GM23338 (cell line): ENCODE measurements around the gene DTNB. TPM values are rescaled to one million over a fixed set of nuclear protein-coding genes. Genes with fewer than 3 reads are reported as not detected.

ENCODE experiments used
- ATAC-seq: fragments of 200-7000 bp; cut with Tn5 transposase; 3 replicates; pipeline ENCODE4 v1.9.1; 2020
- DNase-seq: peaks from one replicate; pipeline ENCODE4 v3.0.0-alpha.2; 2015; ENCODE audit warnings: low spot score
- H2AFZ ChIP-seq: fragments of 200-600 bp; sonication (generic); 2 replicates; pipeline ENCODE4 v1.8.0; 2016; ENCODE audit warnings: antibody characterized with exemption, mild to moderate bottlenecking, moderate library complexity
- H3F3A ChIP-seq: fragments of 200-600 bp; sonication (generic); replicated peaks from 2 replicates; pipeline ENCODE4 v1.8.0; 2017; ENCODE audit warnings: antibody characterized with exemption, mixed run types, low read depth
- H3K27ac ChIP-seq: fragments of 200-600 bp; sonication (generic); 2 replicates; pipeline ENCODE4 v1.6.1; 2016; ENCODE audit warnings: low read depth
- H3K27me3 ChIP-seq: fragments of 200-600 bp; sonication (generic); 2 replicates; pipeline ENCODE4 v1.8.0; 2016; ENCODE audit warnings: mild to moderate bottlenecking, mixed run types, moderate library complexity; ENCODE audit not compliant: insufficient read depth
- H3K36me3 ChIP-seq: fragments of 200-600 bp; sonication (generic); 2 replicates; pipeline ENCODE4 v1.8.0; 2016; ENCODE audit warnings: mild to moderate bottlenecking; ENCODE audit not compliant: insufficient read depth
- H3K4me1 ChIP-seq: fragments of 200-600 bp; sonication (generic); 2 replicates; pipeline ENCODE4 v1.8.0; 2016; ENCODE audit warnings: mild to moderate bottlenecking, moderate library complexity; ENCODE audit not compliant: insufficient read depth
- H3K4me2 ChIP-seq: fragments of 200-600 bp; sonication (generic); 2 replicates; pipeline ENCODE4 v1.7.1; 2017; ENCODE audit warnings: mixed run types
- H3K4me3 ChIP-seq: fragments of 200-600 bp; sonication (generic); 2 replicates; pipeline ENCODE4 v1.6.1; 2016; ENCODE audit warnings: mixed run types
- H3K79me2 ChIP-seq: fragments of 200-600 bp; sonication (generic); replicated peaks from 2 replicates; pipeline ENCODE4 v1.8.0; 2017; ENCODE audit warnings: mild to moderate bottlenecking; ENCODE audit not compliant: insufficient read depth
- H3K9me2 ChIP-seq: fragments of 200-600 bp; sonication (generic); 2 replicates; pipeline ENCODE4 v1.8.0; 2017; ENCODE audit not compliant: insufficient read depth
- H4K20me1 ChIP-seq: fragments of 200-600 bp; sonication (generic); replicated peaks from 2 replicates; pipeline ENCODE4 v1.8.0; 2017; ENCODE audit warnings: mild to moderate bottlenecking; ENCODE audit not compliant: insufficient read depth
- H3K27ac Mint-ChIP-seq: 2 replicates; pipeline ENCODE4 v1.8.0; 2020; ENCODE audit warnings: inconsistent platforms, mild to moderate bottlenecking, moderate library complexity, mixed read lengths
- H3K27me3 Mint-ChIP-seq: 3 replicates; pipeline ENCODE4 v1.8.0; 2022; ENCODE audit warnings: low read depth, mild to moderate bottlenecking, moderate library complexity, mixed read lengths, inconsistent platforms; ENCODE audit not compliant: insufficient read depth, poor library complexity
- H3K36me3 Mint-ChIP-seq: 3 replicates; pipeline ENCODE4 v1.8.0; 2021; ENCODE audit warnings: low read depth, mild to moderate bottlenecking, inconsistent platforms, moderate library complexity, mixed read lengths
- H3K4me1 Mint-ChIP-seq: 3 replicates; pipeline ENCODE4 v1.8.0; 2020; ENCODE audit warnings: mild to moderate bottlenecking, inconsistent platforms, mixed read lengths
- H3K4me3 Mint-ChIP-seq: 3 replicates; pipeline ENCODE4 v1.8.0; 2021; ENCODE audit warnings: moderate library complexity, mild to moderate bottlenecking, inconsistent platforms, mixed read lengths
- H3K9me3 Mint-ChIP-seq: 3 replicates; pipeline ENCODE4 v1.8.0; 2020; ENCODE audit warnings: moderate library complexity, mild to moderate bottlenecking, inconsistent platforms, mixed read lengths
- CREB1 ChIP-seq: fragments of 250-450 bp; sonication (Bioruptor Pico); IDR thresholded peaks from 2 replicates; pipeline ENCODE4 v1.5.0; 2020; ENCODE audit warnings: low read depth, mild to moderate bottlenecking, moderate library complexity
- CTCF ChIP-seq, 2 experiments: fragments of 200-600 bp in 1 of 2; sonication (generic) in 1 of 2; conservative IDR thresholded peaks; 2 replicates each; pipeline versions ENCODE4 v1.5.1 to v1.6.1; 2016 to 2017; ENCODE audit warnings: antibody characterized with exemption in 2 of 2, low read depth in 2 of 2, mild to moderate bottlenecking in 2 of 2, moderate library complexity in 1 of 2
- ETS1 ChIP-seq: IDR thresholded peaks from 2 replicates; pipeline ENCODE4 v1.6.1; 2016; ENCODE audit warnings: antibody characterized with exemption
- EZH2 ChIP-seq: fragments of 200-600 bp; sonication (generic); IDR thresholded peaks from one replicate; pipeline ENCODE4 v1.8.0; 2017; ENCODE audit warnings: antibody characterized with exemption, mild to moderate bottlenecking, low read depth; ENCODE audit not compliant: unreplicated experiment
- EZH2phosphoT487 ChIP-seq: fragments of 200-600 bp; sonication (generic); IDR thresholded peaks from one replicate; pipeline ENCODE4 v1.8.1; 2018; ENCODE audit warnings: antibody characterized with exemption; ENCODE audit not compliant: unreplicated experiment
- JUNB ChIP-seq: IDR thresholded peaks from one replicate; pipeline ENCODE4 v1.6.1; 2016; ENCODE audit warnings: antibody characterized with exemption; ENCODE audit not compliant: unreplicated experiment
- NANOG ChIP-seq: IDR thresholded peaks from 2 replicates; pipeline ENCODE4 v1.6.1; 2016; ENCODE audit warnings: antibody characterized with exemption, borderline replicate concordance
- POLR2AphosphoS5 ChIP-seq: IDR thresholded peaks from 2 replicates; pipeline ENCODE4 v1.6.1; 2016; ENCODE audit warnings: antibody characterized with exemption, low read depth
- REST ChIP-seq: IDR thresholded peaks from one replicate; pipeline ENCODE4 v1.6.1; 2018; ENCODE audit warnings: antibody characterized with exemption; ENCODE audit not compliant: unreplicated experiment
- STAT1 ChIP-seq: IDR thresholded peaks from one replicate; pipeline ENCODE4 v1.6.1; 2016; ENCODE audit warnings: antibody characterized with exemption; ENCODE audit not compliant: unreplicated experiment
- ZNF114 ChIP-seq: fragments of 250-450 bp; sonication (Bioruptor Pico); IDR thresholded peaks from 2 replicates; pipeline ENCODE4 v1.5.0; 2020; ENCODE audit warnings: mild to moderate bottlenecking, moderate library complexity
- ZNF331 ChIP-seq: fragments of 250-450 bp; sonication (Bioruptor Pico); IDR thresholded peaks from 2 replicates; pipeline ENCODE4 v1.5.0; 2020; ENCODE audit warnings: low read depth, mild to moderate bottlenecking, moderate library complexity
- polyA plus RNA-seq: library from polyadenylated mRNA; unstranded; fragments of >200 nt; fragmentation: Nextera tagmentation; extraction: Ambion mirVana; gene quantifications from 2 replicates; pipeline ENCODE4 v1.2.1, GENCODE V29; 2016
- total RNA-seq: library from RNA; depleted of rRNA; stranded (reverse); fragments of >200 nt; shearing (Covaris generic); gene quantifications from 2 replicates; pipeline ENCODE4 v1.2.3, GENCODE V29; 2014

The DTNB gene
- total and polyA plus RNA-seq, 2 experiments from 2014 or later = 22.1 to 29.4 TPM

GRCh38 chr2:25557179-25558036 lies 116.0 kb downstream of the DTNB start (continued):
- no peak for TF ChIP-seq CREB1 (CRISPR knock-in tag)
- no peak for TF ChIP-seq JUNB

- H3K9me2 ChIP-seq = no peaks in the 10 kb centered on the region
- no peak overlapping the region for H3K4me3 ChIP-seq
- H3K27ac ChIP-seq = no peak overlapping the region
- no peaks in the 10 kb centered on the region for H3K79me2 ChIP-seq
- no peak overlapping the region for H3K27ac Mint-ChIP-seq
- no peak for ATAC-seq
- peaks cover 5% of the 10 kb centered on the region for H3K4me1 Mint-ChIP-seq
- no peaks in the 10 kb centered on the region for H3K36me3 ChIP-seq
- H3K36me3 Mint-ChIP-seq = no peaks in the 10 kb centered on the region
- H3F3A ChIP-seq = no peaks in the 10 kb centered on the region
- H3K9me3 Mint-ChIP-seq = no peaks in the 10 kb centered on the region
- H3K4me3 Mint-ChIP-seq = no peak overlapping the region
- no peaks in the 10 kb centered on the region for H3K27me3 ChIP-seq
- no peaks in the 10 kb centered on the region for H3K4me1 ChIP-seq
- DNase-seq = no peak
- H2AFZ ChIP-seq = no peak overlapping the region
- no peaks in the 10 kb centered on the region for H4K20me1 ChIP-seq
- no peaks in the 10 kb centered on the region for H3K27me3 Mint-ChIP-seq
- no peak overlapping the region for H3K4me2 ChIP-seq
- TF ChIP-seq NANOG = no peak
- no peak for TF ChIP-seq REST
- no peak for TF ChIP-seq ZNF331 (CRISPR knock-in tag)
- no peak for TF ChIP-seq JUNB
- no peak for TF ChIP-seq ZNF114 (CRISPR knock-in tag)
- no peak for TF ChIP-seq CREB1 (CRISPR knock-in tag)
- no peak for TF ChIP-seq ETS1
- TF ChIP-seq EZH2phosphoT487 = no peak
- no peak for TF ChIP-seq STAT1
- no peak for TF ChIP-seq EZH2
- no peak for TF ChIP-seq CTCF (conservative IDR thresholded peaks at IDR 0.05; ENCODE audit: low read depth in 2 of 2)
- TF ChIP-seq POLR2AphosphoS5 = no peak
Observed at GRCh38 chr2:25552318-25552717, 121.1 kb downstream of the DTNB start.
